Lung (tissue), 12 donors: Measurements from ENCODE around the gene PATJ. TPM values are rescaled to one million over a fixed set of nuclear protein-coding genes. Genes with fewer than 3 reads are reported as not detected.

ENCODE experiments used
- ATAC-seq: fragments of 200-7000 bp; cut with Tn5 transposase; one replicate; pipeline ENCODE4 v1.9.1; 2020; ENCODE audit warnings: moderate number of reproducible peaks; ENCODE audit not compliant: insufficient read depth, low FRiP score
- DNase-seq, 3 donors: peaks; one replicate each; pipeline ENCODE4 v3.0.0-alpha.2; 2013 to 2017
- H3K27ac ChIP-seq, 2 donors: one replicate each; pipeline ENCODE4 v1.5.1; 2013; ENCODE audit warnings: mild to moderate bottlenecking in 2 of 2, moderate library complexity in 2 of 2, control low read depth in 1 of 2, inconsistent platforms in 1 of 2, low read depth in 1 of 2, low read length in 1 of 2
- H3K27me3 ChIP-seq, 3 donors: one replicate each; pipeline ENCODE4 v1.5.1; 2013; ENCODE audit warnings: low read length in 2 of 3; ENCODE audit not compliant: control insufficient read depth in 3 of 3, insufficient read depth in 3 of 3
- H3K36me3 ChIP-seq, 4 donors: one replicate each; pipeline ENCODE4 v1.5.1; 2013; ENCODE audit warnings: low read length in 4 of 4, mild to moderate bottlenecking in 1 of 4, moderate library complexity in 1 of 4; ENCODE audit not compliant: control insufficient read depth in 4 of 4, insufficient read depth in 4 of 4
- H3K4me1 ChIP-seq, 5 donors: one replicate each; pipeline ENCODE4 v1.5.1; 2013; ENCODE audit warnings: low read length in 5 of 5, mild to moderate bottlenecking in 2 of 5, moderate library complexity in 1 of 5; ENCODE audit not compliant: control insufficient read depth in 5 of 5, insufficient read depth in 5 of 5
- H3K4me3 ChIP-seq: one replicate; pipeline ENCODE4 v1.5.1; 2013; ENCODE audit warnings: mild to moderate bottlenecking, control low read depth, moderate library complexity
- H3K9ac ChIP-seq, 2 donors: one replicate each; pipeline ENCODE4 v1.5.1; 2013; ENCODE audit warnings: low read length in 2 of 2, control low read depth in 1 of 2; ENCODE audit not compliant: insufficient read depth in 1 of 2
- H3K9me3 ChIP-seq, 4 donors: one replicate each; pipeline ENCODE4 v1.5.1; 2013; ENCODE audit warnings: low read length in 3 of 4, mild to moderate bottlenecking in 1 of 4, moderate library complexity in 1 of 4; ENCODE audit not compliant: control insufficient read depth in 4 of 4, insufficient read depth in 3 of 4
- WGBS, 2 donors: extraction: QIAGEN DNeasy Blood & Tissue Kit; methylation state at CpG; one replicate each; pipeline ENCODE4 v1.1.7; 2013; 5-methylcytosine and 5-hydroxymethylcytosine counted together
- polyA plus RNA-seq, 2 donors: library from polyadenylated mRNA; stranded (reverse); fragments of 200-250 nt; gene quantifications; one replicate each; pipeline ENCODE4 v1.2.1, GENCODE V29; 2013
- total RNA-seq, 2 donors: library from RNA; depleted of rRNA in 1 of 2; stranded (reverse); fragments of >200 nt in 1 of 2; gene quantifications; one replicate each; pipeline ENCODE4 v1.2.1, GENCODE V29; 2014 to 2021
- TF ChIP-seq, protein P1 (sequence below): IDR thresholded peaks from 2 replicates; pipeline ENCODE4 v1.5.1; 2012; ENCODE audit warnings: mild to moderate bottlenecking; ENCODE audit errors: control extremely low read depth, extremely low read depth
- donor health status: control.
- donor health status: control.
- donor health status: Bipolar disorder and iron deficiency.
- donor health status: healthy.
- donor health status: DM: yes; HTN: yes; CAD: no.

The PATJ gene
- total and polyA plus RNA-seq, 4 donors, result 5.3 to 115 (median 26.8) TPM

DNA sequence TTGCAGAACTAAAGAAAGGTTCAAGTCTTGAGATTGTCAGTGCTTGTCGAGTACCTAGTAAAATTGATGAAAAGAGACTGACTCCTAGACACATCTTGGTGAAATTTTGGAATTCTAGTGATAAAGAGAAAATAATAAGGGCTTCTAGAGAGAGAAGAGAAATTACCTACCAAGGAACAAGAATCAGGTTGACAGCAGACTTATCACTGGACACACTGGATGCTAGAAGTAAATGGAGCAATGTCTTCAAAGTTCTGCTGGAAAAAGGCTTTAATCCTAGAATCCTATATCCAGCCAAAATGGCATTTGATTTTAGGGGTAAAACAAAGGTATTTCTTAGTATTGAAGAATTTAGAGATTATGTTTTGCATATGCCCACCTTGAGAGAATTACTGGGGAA is 468.7 kb downstream of the PATJ start:
- H3K4me3 ChIP-seq, result no peak overlapping the region
- H3K9ac ChIP-seq, result no peak overlapping the region
- WGBS, 2 donors, result 99 to 100% methylated on average over 1 of the region's 1 CpG
- peaks cover 0 to 12% (median 5%) of the 10 kb centered on the region in 4 donors for H3K9me3 ChIP-seq
- no peak for DNase-seq
- H3K27ac ChIP-seq, result no peak overlapping the region
- TF ChIP-seq, protein P1, sequence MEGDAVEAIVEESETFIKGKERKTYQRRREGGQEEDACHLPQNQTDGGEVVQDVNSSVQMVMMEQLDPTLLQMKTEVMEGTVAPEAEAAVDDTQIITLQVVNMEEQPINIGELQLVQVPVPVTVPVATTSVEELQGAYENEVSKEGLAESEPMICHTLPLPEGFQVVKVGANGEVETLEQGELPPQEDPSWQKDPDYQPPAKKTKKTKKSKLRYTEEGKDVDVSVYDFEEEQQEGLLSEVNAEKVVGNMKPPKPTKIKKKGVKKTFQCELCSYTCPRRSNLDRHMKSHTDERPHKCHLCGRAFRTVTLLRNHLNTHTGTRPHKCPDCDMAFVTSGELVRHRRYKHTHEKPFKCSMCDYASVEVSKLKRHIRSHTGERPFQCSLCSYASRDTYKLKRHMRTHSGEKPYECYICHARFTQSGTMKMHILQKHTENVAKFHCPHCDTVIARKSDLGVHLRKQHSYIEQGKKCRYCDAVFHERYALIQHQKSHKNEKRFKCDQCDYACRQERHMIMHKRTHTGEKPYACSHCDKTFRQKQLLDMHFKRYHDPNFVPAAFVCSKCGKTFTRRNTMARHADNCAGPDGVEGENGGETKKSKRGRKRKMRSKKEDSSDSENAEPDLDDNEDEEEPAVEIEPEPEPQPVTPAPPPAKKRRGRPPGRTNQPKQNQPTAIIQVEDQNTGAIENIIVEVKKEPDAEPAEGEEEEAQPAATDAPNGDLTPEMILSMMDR, result no peak
- no peaks in the 10 kb centered on the region for H3K4me1 ChIP-seq
- H3K36me3 ChIP-seq, result peaks cover 0 to 28% (median 7%) of the 10 kb centered on the region in 4 donors
- no peak for ATAC-seq
- no peaks in the 10 kb centered on the region for H3K27me3 ChIP-seq

DNA sequence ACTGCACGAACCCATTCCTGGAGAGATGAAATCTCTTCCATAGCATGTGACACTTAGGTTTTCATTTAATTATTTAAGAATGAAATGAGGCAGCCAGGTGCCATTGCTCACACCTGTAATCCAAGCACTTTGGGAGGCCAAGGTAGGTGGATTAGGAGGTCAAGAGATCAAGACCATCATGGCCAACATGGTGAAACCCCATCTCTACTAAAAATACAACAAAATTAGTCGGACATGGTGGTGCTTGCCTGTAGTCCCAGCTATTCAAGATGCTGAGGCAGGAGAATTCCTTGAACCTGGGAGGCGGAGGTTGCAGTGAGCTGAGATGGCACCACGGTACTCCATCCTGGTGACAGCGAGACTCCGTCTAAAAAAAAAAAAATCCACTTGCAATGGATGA is 470.1 kb downstream of the PATJ start:
- H3K36me3 ChIP-seq, result peaks cover 0 to 24% (median 7%) of the 10 kb centered on the region in 4 donors
- peaks cover 0 to 12% (median 5%) of the 10 kb centered on the region in 4 donors for H3K9me3 ChIP-seq
- WGBS, 2 donors, result 84 to 85% methylated on average over 6 of the region's 6 CpGs
- no peak overlapping the region for H3K4me3 ChIP-seq
- H3K27me3 ChIP-seq, result no peaks in the 10 kb centered on the region
- TF ChIP-seq, protein P1, result no peak
- no peaks in the 10 kb centered on the region for H3K4me1 ChIP-seq
- H3K9ac ChIP-seq, result no peak overlapping the region
- DNase-seq (no peak), ATAC-seq (no peak)
- no peak overlapping the region for H3K27ac ChIP-seq

DNA sequence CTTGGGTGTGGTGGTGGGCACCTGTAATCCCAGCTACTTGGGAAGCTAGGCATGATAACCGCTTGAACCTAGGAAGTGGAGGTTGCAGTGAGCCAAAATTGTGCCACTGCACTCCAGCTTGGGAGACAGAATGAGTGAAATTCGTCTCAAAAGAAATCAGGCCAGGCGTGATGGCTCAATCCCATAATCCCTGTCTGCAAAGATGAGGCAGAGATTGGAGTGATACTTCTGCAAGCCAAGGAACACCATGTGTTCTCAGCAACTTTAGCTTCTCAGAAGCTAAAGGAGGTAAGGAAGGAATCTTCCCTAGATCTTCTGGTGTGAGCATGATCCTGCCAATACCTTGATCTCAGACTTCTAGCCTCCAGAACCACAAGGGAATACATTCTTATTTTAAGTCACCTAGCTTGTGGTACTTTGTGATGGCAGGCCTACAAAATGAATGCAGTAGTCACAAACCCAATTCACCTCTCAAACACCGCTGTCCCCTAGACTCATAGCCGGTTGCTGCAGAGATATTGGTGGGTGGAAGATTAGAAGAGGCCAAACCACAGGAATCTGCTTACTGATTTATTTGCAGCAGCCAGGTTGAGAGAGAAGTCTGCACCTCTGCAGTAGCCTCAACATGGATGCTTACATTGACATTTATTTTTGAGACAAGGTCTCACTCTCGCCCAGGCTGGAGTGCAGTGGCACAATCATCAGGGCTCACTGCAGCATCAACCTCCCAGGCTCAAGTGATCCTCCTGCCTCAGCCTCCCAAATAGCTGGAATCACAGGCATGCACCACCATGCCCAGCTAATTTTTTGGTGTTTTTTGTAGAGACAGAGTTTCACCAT is 471.0 kb downstream of the PATJ start:
- Histone ChIP-seq H3K4me1 (no peaks in the 10 kb centered on the region), H3K4me3 (no peak overlapping the region), H3K9me3 (peaks cover 0 to 8% (median 5%) of the 10 kb centered on the region in 4 donors), H3K27me3 (no peaks in the 10 kb centered on the region), H3K36me3 (peaks cover 0 to 19% (median 5%) of the 10 kb centered on the region in 4 donors), H3K27ac (no peak overlapping the region), H3K9ac (no peak overlapping the region)
- TF ChIP-seq, protein P1, result no peak
- WGBS, 2 donors, result 67 to 82% methylated on average over 6 of the region's 6 CpGs
- DNase-seq (no peak), ATAC-seq (no peak)
